Measurements from ENCODE around the gene POT1. TPM values are rescaled to one million over a fixed set of nuclear protein-coding genes. Genes with fewer than 3 reads are reported as not detected.

POT1 gene
- total and polyA plus RNA-seq, 9 donors, result 13.2 to 25.5 (median 19.8) TPM

- no peaks in the 10 kb centered on the region for H3K4me1 ChIP-seq (ENCODE audit: control insufficient read depth, insufficient read depth, low read length)
- no peak overlapping the region for H3K27ac ChIP-seq (ENCODE audit: low read length)
- no peaks in the 10 kb centered on the region for H3K27me3 ChIP-seq (ENCODE audit: control insufficient read depth, insufficient read depth, low read length)
- H3K9me3 ChIP-seq (replicated peaks; ENCODE audit: control insufficient read depth, low read depth, low read length), result no peaks in the 10 kb centered on the region
- DNase-seq, result no peak
- WGBS (ENCODE audit: insufficient coverage), result no CpG with 5 or more reads among the region's 3 CpGs
- no peak overlapping the region for H3K4me3 ChIP-seq (ENCODE audit: low read length)
- H3K36me3 ChIP-seq (ENCODE audit: control insufficient read depth, insufficient read depth, low read length), result peaks cover 2% of the 10 kb centered on the region
Measured at GRCh38 chr7:124918662-124919061, 11.0 kb downstream of the POT1 start.

DNA sequence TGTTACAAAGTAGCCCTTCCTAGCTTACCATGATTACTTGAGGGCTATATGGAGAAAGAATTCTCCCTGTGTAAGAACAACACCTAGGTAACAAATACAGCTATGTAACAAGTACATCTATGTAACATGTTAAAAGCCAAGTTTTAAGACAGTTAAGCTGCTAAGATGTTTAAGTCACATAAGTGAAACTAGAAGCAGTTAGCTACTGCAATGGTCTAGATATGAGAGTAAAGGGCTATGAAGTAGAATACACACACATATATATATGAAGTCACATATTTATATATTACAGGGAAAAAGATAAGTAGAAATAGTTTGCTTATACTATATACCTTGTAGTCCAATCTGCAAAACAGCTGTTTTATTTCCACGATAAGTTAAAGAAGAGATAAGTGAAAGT is 14.4 kb downstream of the POT1 start:
- peaks cover 4% of the 10 kb centered on the region for H3K36me3 ChIP-seq (ENCODE audit: control insufficient read depth, insufficient read depth, low read length)
- no peak overlapping the region for H3K27ac ChIP-seq (ENCODE audit: low read length)
- no peaks in the 10 kb centered on the region for H3K4me1 ChIP-seq (ENCODE audit: control insufficient read depth, insufficient read depth, low read length)
- no peak for DNase-seq
- no CpG with 5 or more reads among the region's 1 CpG for WGBS (ENCODE audit: insufficient coverage)
- H3K4me3 ChIP-seq (ENCODE audit: low read length), result no peak overlapping the region
- H3K27me3 ChIP-seq (ENCODE audit: control insufficient read depth, insufficient read depth, low read length), result no peaks in the 10 kb centered on the region
- H3K9me3 ChIP-seq (replicated peaks; ENCODE audit: control insufficient read depth, low read depth, low read length), result no peaks in the 10 kb centered on the region

DNA sequence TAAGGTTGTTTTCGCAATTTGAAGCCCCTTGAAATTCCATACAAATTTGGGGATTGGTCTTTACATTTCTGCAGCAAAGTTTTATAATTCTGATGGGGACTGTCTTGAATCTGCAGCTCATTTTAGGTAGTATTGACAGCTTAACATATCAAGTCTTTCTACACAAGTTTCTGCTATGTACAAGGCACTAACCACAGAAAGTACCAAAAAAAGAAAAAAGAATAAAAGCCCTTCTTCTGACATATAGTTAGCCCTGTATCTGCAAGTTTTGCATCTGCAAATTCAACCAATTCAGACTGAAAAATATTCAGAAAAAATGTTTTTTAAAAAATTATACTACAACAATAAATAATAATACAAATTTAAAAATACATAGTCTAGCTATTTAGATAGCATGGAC is 15.3 kb downstream of the POT1 start:
- no CpG with 5 or more reads among the region's 1 CpG for WGBS (ENCODE audit: insufficient coverage)
- H3K4me1 ChIP-seq (ENCODE audit: control insufficient read depth, insufficient read depth, low read length), result no peaks in the 10 kb centered on the region
- no peak overlapping the region for H3K4me3 ChIP-seq (ENCODE audit: low read length)
- no peak overlapping the region for H3K27ac ChIP-seq (ENCODE audit: low read length)
- no peaks in the 10 kb centered on the region for H3K27me3 ChIP-seq (ENCODE audit: control insufficient read depth, insufficient read depth, low read length)
- DNase-seq, result no peak
- H3K9me3 ChIP-seq (replicated peaks; ENCODE audit: control insufficient read depth, low read depth, low read length), result no peaks in the 10 kb centered on the region
- H3K36me3 ChIP-seq (ENCODE audit: control insufficient read depth, insufficient read depth, low read length), result peaks cover 2% of the 10 kb centered on the region

DNA sequence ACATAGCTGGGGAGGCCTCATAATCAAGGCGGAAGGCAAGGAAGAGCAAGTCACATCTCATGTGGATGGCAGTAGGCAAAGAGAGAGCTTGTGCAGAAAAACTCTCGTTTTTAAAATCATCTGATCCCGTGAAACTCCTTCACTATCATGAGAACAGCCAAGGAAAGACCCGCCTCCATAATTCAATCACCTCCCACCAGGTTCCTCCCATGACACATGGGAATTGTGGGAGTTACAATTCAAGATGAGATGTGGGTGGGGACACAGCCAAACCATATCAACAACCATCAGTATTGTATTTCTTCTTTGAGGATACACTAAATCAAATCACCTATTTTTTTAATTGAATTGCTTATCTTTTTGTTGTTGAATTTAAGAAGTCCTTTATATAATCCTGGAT is 16.7 kb downstream of the POT1 start:
- WGBS (ENCODE audit: insufficient coverage), result 100% methylated on average over 1 of the region's 4 CpGs
- Histone ChIP-seq H3K36me3 (ENCODE audit: control insufficient read depth, insufficient read depth, low read length) (peaks cover 2% of the 10 kb centered on the region), H3K27me3 (ENCODE audit: control insufficient read depth, insufficient read depth, low read length) (no peaks in the 10 kb centered on the region), H3K4me3 (ENCODE audit: low read length) (no peak overlapping the region), H3K9me3 (replicated peaks; ENCODE audit: control insufficient read depth, low read depth, low read length) (no peaks in the 10 kb centered on the region), H3K4me1 (ENCODE audit: control insufficient read depth, insufficient read depth, low read length) (no peaks in the 10 kb centered on the region), H3K27ac (ENCODE audit: low read length) (no peak overlapping the region)
- no peak for DNase-seq

- H3K4me1 ChIP-seq (ENCODE audit: control insufficient read depth, insufficient read depth, low read length), result no peaks in the 10 kb centered on the region
- peaks cover 2% of the 10 kb centered on the region for H3K36me3 ChIP-seq (ENCODE audit: control insufficient read depth, insufficient read depth, low read length)
- no peak overlapping the region for H3K27ac ChIP-seq (ENCODE audit: low read length)
- no peak overlapping the region for H3K4me3 ChIP-seq (ENCODE audit: low read length)
- H3K27me3 ChIP-seq (ENCODE audit: control insufficient read depth, insufficient read depth, low read length), result no peaks in the 10 kb centered on the region
- WGBS (ENCODE audit: insufficient coverage), result no CpG with 5 or more reads among the region's 1 CpG
- no peak for DNase-seq
- H3K9me3 ChIP-seq (replicated peaks; ENCODE audit: control insufficient read depth, low read depth, low read length), result peaks cover 2% of the 10 kb centered on the region
Measured at GRCh38 chr7:124909808-124910207, 19.8 kb downstream of the POT1 start.

- DNase-seq, result no peak
- H3K27me3 ChIP-seq (ENCODE audit: control insufficient read depth, insufficient read depth, low read length), result no peaks in the 10 kb centered on the region
- no peak overlapping the region for H3K27ac ChIP-seq (ENCODE audit: low read length)
- no peaks in the 10 kb centered on the region for H3K4me1 ChIP-seq (ENCODE audit: control insufficient read depth, insufficient read depth, low read length)
- no peak overlapping the region for H3K4me3 ChIP-seq (ENCODE audit: low read length)
- H3K36me3 ChIP-seq (ENCODE audit: control insufficient read depth, insufficient read depth, low read length), result peaks cover 2% of the 10 kb centered on the region
- peaks cover 2% of the 10 kb centered on the region for H3K9me3 ChIP-seq (replicated peaks; ENCODE audit: control insufficient read depth, low read depth, low read length)
Measured at GRCh38 chr7:124908259-124908658, 21.4 kb downstream of the POT1 start.

- H3K4me3 ChIP-seq (ENCODE audit: low read length), result no peak overlapping the region
- H3K4me1 ChIP-seq (ENCODE audit: control insufficient read depth, insufficient read depth, low read length), result no peaks in the 10 kb centered on the region
- DNase-seq, result no peak
- no peaks in the 10 kb centered on the region for H3K27me3 ChIP-seq (ENCODE audit: control insufficient read depth, insufficient read depth, low read length)
- WGBS (ENCODE audit: insufficient coverage), result no CpG with 5 or more reads among the region's 1 CpG
- no peak overlapping the region for H3K27ac ChIP-seq (ENCODE audit: low read length)
- H3K9me3 ChIP-seq (replicated peaks; ENCODE audit: control insufficient read depth, low read depth, low read length), result peaks cover 2% of the 10 kb centered on the region
- H3K36me3 ChIP-seq (ENCODE audit: control insufficient read depth, insufficient read depth, low read length), result peaks cover 1% of the 10 kb centered on the region
Measured at GRCh38 chr7:124907490-124907889, 22.1 kb downstream of the POT1 start.

- H3K27ac ChIP-seq (ENCODE audit: low read length), result no peak overlapping the region
- no CpG with 5 or more reads among the region's 1 CpG for WGBS (ENCODE audit: insufficient coverage)
- no peaks in the 10 kb centered on the region for H3K27me3 ChIP-seq (ENCODE audit: control insufficient read depth, insufficient read depth, low read length)
- no peak overlapping the region for H3K4me3 ChIP-seq (ENCODE audit: low read length)
- peaks cover 2% of the 10 kb centered on the region for H3K9me3 ChIP-seq (replicated peaks; ENCODE audit: control insufficient read depth, low read depth, low read length)
- H3K36me3 ChIP-seq (ENCODE audit: control insufficient read depth, insufficient read depth, low read length), result no peaks in the 10 kb centered on the region
- H3K4me1 ChIP-seq (ENCODE audit: control insufficient read depth, insufficient read depth, low read length), result no peaks in the 10 kb centered on the region
- DNase-seq, result no peak
Measured at GRCh38 chr7:124898531-124898930, 31.1 kb downstream of the POT1 start.

GRCh38 chr7:124896001-124896400 is 33.6 kb downstream of the POT1 start:
- WGBS (ENCODE audit: insufficient coverage), result no CpG with 5 or more reads among the region's 3 CpGs
- Histone ChIP-seq H3K4me3 (ENCODE audit: low read length) (no peak overlapping the region), H3K4me1 (ENCODE audit: control insufficient read depth, insufficient read depth, low read length) (no peaks in the 10 kb centered on the region), H3K36me3 (ENCODE audit: control insufficient read depth, insufficient read depth, low read length) (no peaks in the 10 kb centered on the region), H3K9me3 (replicated peaks; ENCODE audit: control insufficient read depth, low read depth, low read length) (peaks cover 2% of the 10 kb centered on the region), H3K27ac (ENCODE audit: low read length) (no peak overlapping the region), H3K27me3 (ENCODE audit: control insufficient read depth, insufficient read depth, low read length) (no peaks in the 10 kb centered on the region)
- no peak for DNase-seq

DNA sequence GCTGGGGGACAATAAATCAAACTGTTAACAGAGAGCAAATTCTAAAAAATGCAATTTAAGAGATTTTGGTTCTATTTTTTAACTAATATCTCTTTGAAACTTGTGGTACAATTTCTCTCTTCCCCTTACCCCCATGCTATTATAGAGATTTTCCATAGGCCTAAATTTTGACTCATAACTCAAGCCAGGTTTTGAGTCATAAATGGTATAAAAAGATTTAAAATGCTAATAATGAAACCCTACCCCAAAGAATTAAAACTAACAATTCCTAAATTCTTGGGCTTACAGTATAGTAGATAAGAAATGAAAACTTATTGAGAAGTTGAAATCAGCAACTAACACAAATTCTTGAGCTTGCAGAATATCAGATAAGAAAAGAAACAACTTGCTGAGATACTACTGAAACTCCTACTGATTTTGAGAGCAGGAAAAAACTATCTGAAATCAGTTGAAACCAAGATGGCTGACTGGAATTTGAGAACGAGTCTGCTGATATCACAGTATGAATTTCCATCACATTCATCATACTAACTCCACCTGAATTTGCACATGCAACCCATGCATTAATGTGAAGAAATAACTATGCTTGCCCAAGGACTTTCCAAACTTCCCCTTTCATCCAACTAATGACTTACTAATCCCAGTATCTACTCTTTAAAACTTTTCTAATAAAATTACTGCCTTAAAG is 36.3 kb downstream of the POT1 start:
- Histone ChIP-seq H3K4me1 (ENCODE audit: control insufficient read depth, insufficient read depth, low read length) (no peaks in the 10 kb centered on the region), H3K27me3 (ENCODE audit: control insufficient read depth, insufficient read depth, low read length) (no peaks in the 10 kb centered on the region), H3K27ac (ENCODE audit: low read length) (no peak overlapping the region), H3K9me3 (replicated peaks; ENCODE audit: control insufficient read depth, low read depth, low read length) (no peaks in the 10 kb centered on the region), H3K36me3 (ENCODE audit: control insufficient read depth, insufficient read depth, low read length) (peaks cover 6% of the 10 kb centered on the region), H3K4me3 (ENCODE audit: low read length) (no peak overlapping the region)
- WGBS (ENCODE audit: insufficient coverage), result 100% methylated on average over 1 of the region's 1 CpG
- DNase-seq, result no peak

DNA sequence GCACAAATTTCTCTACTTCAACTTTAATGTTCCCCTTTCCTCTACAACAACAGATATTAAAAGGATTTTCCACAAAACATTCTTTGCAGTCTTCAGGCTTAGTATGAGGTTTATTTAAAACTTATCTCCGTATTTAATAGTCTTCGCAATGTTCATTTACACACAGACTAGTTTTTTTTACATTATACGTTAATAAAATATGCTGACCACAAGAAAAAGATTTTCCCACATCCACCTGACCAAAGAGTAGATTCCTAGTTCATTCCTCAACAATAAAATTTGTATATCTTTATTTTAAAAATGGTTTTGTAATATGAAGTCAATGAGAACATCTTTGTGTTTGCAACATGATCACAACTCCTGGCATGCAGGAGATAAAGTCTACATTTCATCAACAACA is 42.4 kb downstream of the POT1 start:
- Histone ChIP-seq H3K27ac (ENCODE audit: low read length) (no peak overlapping the region), H3K9me3 (replicated peaks; ENCODE audit: control insufficient read depth, low read depth, low read length) (no peaks in the 10 kb centered on the region), H3K27me3 (ENCODE audit: control insufficient read depth, insufficient read depth, low read length) (no peaks in the 10 kb centered on the region), H3K4me3 (ENCODE audit: low read length) (no peak overlapping the region), H3K4me1 (ENCODE audit: control insufficient read depth, insufficient read depth, low read length) (no peaks in the 10 kb centered on the region), H3K36me3 (ENCODE audit: control insufficient read depth, insufficient read depth, low read length) (peaks cover 6% of the 10 kb centered on the region)
- DNase-seq, result no peak
- WGBS (ENCODE audit: insufficient coverage), result no CpG with 5 or more reads among the region's 3 CpGs
